ENCODE results near the gene IFITM2.

DNA sequence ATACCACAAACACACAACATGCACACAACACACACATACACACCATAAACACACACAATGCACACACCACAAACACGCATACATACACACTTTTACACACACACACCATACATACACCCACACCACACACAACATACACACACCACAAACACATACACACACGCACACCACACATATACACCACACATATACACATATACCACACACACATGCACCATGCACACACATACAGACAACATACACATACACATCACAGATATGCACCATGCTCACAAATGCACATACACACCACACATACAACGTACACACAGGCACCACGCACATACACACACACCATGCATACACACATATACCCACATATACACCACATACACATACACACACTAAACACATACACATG, 50.0 kb downstream of the IFITM2 start:
- TF ChIP-seq, protein P1, sequence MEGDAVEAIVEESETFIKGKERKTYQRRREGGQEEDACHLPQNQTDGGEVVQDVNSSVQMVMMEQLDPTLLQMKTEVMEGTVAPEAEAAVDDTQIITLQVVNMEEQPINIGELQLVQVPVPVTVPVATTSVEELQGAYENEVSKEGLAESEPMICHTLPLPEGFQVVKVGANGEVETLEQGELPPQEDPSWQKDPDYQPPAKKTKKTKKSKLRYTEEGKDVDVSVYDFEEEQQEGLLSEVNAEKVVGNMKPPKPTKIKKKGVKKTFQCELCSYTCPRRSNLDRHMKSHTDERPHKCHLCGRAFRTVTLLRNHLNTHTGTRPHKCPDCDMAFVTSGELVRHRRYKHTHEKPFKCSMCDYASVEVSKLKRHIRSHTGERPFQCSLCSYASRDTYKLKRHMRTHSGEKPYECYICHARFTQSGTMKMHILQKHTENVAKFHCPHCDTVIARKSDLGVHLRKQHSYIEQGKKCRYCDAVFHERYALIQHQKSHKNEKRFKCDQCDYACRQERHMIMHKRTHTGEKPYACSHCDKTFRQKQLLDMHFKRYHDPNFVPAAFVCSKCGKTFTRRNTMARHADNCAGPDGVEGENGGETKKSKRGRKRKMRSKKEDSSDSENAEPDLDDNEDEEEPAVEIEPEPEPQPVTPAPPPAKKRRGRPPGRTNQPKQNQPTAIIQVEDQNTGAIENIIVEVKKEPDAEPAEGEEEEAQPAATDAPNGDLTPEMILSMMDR (optimal IDR thresholded peaks at IDR 0.05 in 1 of 3, IDR thresholded peaks at IDR 0.05 in 1 of 3, conservative IDR thresholded peaks at IDR 0.05 in 1 of 3; ENCODE audit: extremely low read depth in 1 of 3, insufficient read depth in 2 of 3, low read length in 3 of 3), result no peak
- TF ChIP-seq EZH2 (IDR thresholded peaks at IDR 0.05; ENCODE audit: low read length), result no peak
